ENCODE measurements around the gene NEMP1. TPM values are rescaled to one million over a fixed set of nuclear protein-coding genes. Genes with fewer than 3 reads are reported as not detected.

NEMP1 gene
- total and polyA plus RNA-seq, 2 of the 13 experiments (the other 11 are each of a cell fraction or from before 2014, with no cell fraction given): 11.4 to 12.9 TPM

- no peak for TF ChIP-seq GLMP (CRISPR knock-in tag; IDR thresholded peaks at IDR 0.05; ENCODE audit: borderline replicate concordance)
- no peak for TF ChIP-seq ZNF253 (CRISPR knock-in tag; IDR thresholded peaks at IDR 0.05; ENCODE audit: borderline replicate concordance)
- no peak for TF ChIP-seq IKZF1 (IDR thresholded peaks at IDR 0.05)
- TF ChIP-seq ZNF576 (CRISPR knock-in tag; IDR thresholded peaks at IDR 0.05): no peak
- TF ChIP-seq KLF16 (CRISPR knock-in tag; IDR thresholded peaks at IDR 0.05): peak in 1 of 2 experiments; percentile 33; a peak in 1 of 4 replicates
- TF ChIP-seq KIAA2018 (CRISPR knock-in tag; IDR thresholded peaks at IDR 0.05; ENCODE audit: borderline replicate concordance): no peak
- no peak for TF ChIP-seq YEATS4 (CRISPR knock-in tag; IDR thresholded peaks at IDR 0.05; ENCODE audit: borderline replicate concordance)
- TF ChIP-seq ZNF382 (CRISPR knock-in tag; IDR thresholded peaks at IDR 0.05; ENCODE audit: borderline replicate concordance): no peak
- TF ChIP-seq WIZ (CRISPR knock-in tag; IDR thresholded peaks at IDR 0.05): no peak
- TF ChIP-seq SRSF1 (optimal IDR thresholded peaks at IDR 0.05; ENCODE audit: low read depth, low read length): no peak
- TF ChIP-seq RAD51 (IDR thresholded peaks at IDR 0.05; ENCODE audit: borderline replicate concordance): no peak
- TF ChIP-seq NR2C2 (CRISPR knock-in tag; IDR thresholded peaks at IDR 0.05; ENCODE audit: borderline replicate concordance): peak; percentile 13; the same call in 1 of the 2 replicates
- no peak for TF ChIP-seq AKAP8 (CRISPR knock-in tag; IDR thresholded peaks at IDR 0.05)
- TF ChIP-seq ARID4A (CRISPR knock-in tag; IDR thresholded peaks at IDR 0.05; ENCODE audit: borderline replicate concordance): peak; percentile 65
These were observed 31.8 kb upstream of the NEMP1 start (continued) for GRCh38 chr12:57110104-57111030.

Data from HepG2 (cell line).